Liver (tissue), 9 donors: ENCODE measurements around the gene AKNAD1. TPM values are rescaled to one million over a fixed set of nuclear protein-coding genes. Genes with fewer than 3 reads are reported as not detected.

ENCODE experiments used
- DNase-seq: peaks from one replicate; pipeline ENCODE4 v3.0.0-alpha.2; 2017; ENCODE audit warnings: low spot score
- H3K27ac ChIP-seq, 2 donors: one replicate each; pipeline ENCODE4 v1.7.0; 2013; ENCODE audit warnings: inconsistent platforms in 2 of 2, low read length in 2 of 2, control low read depth in 1 of 2, low read depth in 1 of 2, mild to moderate bottlenecking in 1 of 2
- H3K27me3 ChIP-seq, 4 donors: one replicate each; pipeline versions ENCODE4 v1.6.1 to v1.7.0; 2013; ENCODE audit warnings: low read length in 3 of 4, inconsistent platforms in 1 of 4, mild to moderate bottlenecking in 1 of 4, moderate library complexity in 1 of 4; ENCODE audit not compliant: control insufficient read depth in 4 of 4, insufficient read depth in 4 of 4
- H3K36me3 ChIP-seq, 4 donors: one replicate each; pipeline versions ENCODE4 v1.6.1 to v1.7.0; 2013; ENCODE audit warnings: low read length in 3 of 4, mild to moderate bottlenecking in 3 of 4, low read depth in 1 of 4, moderate library complexity in 1 of 4; ENCODE audit not compliant: control insufficient read depth in 4 of 4, insufficient read depth in 3 of 4
- H3K4me1 ChIP-seq, 4 donors: one replicate each; pipeline versions ENCODE4 v1.6.1 to v1.7.0; 2013; ENCODE audit warnings: low read length in 3 of 4, mild to moderate bottlenecking in 3 of 4, moderate library complexity in 1 of 4; ENCODE audit not compliant: control insufficient read depth in 4 of 4, insufficient read depth in 4 of 4
- H3K4me3 ChIP-seq, 3 donors: one replicate each; pipeline versions ENCODE4 v1.6.1 to v1.7.0; 2013; ENCODE audit warnings: low read length in 3 of 3, control low read depth in 1 of 3, low read depth in 1 of 3, mild to moderate bottlenecking in 1 of 3
- H3K9ac ChIP-seq, 2 donors: one replicate each; pipeline ENCODE4 v1.7.0; 2013; ENCODE audit warnings: low read length in 2 of 2, mild to moderate bottlenecking in 2 of 2, moderate library complexity in 2 of 2, control low read depth in 1 of 2, low read depth in 1 of 2
- H3K9me3 ChIP-seq, 4 donors: one replicate each; pipeline versions ENCODE4 v1.6.1 to v1.7.0; 2013; ENCODE audit warnings: low read length in 3 of 4; ENCODE audit not compliant: control insufficient read depth in 4 of 4
- EGR1 ChIP-seq, 2 donors: IDR thresholded peaks; 2 replicates each; pipeline ENCODE4 v1.6.1; 2016 to 2018; ENCODE audit warnings: antibody characterized with exemption in 2 of 2, low read depth in 2 of 2
- FOXA1 ChIP-seq: IDR thresholded peaks from 2 replicates; pipeline ENCODE4 v1.6.1; 2016; ENCODE audit warnings: antibody characterized with exemption
- FOXA2 ChIP-seq: IDR thresholded peaks from 2 replicates; pipeline ENCODE4 v1.6.1; 2016; ENCODE audit warnings: antibody characterized with exemption
- GABPA ChIP-seq, 2 donors: IDR thresholded peaks in 1 of 2; conservative IDR thresholded peaks in 1 of 2; 2 replicates each; pipeline ENCODE4 v1.6.1; 2016; ENCODE audit warnings: antibody characterized with exemption in 2 of 2, mild to moderate bottlenecking in 1 of 2, moderate library complexity in 1 of 2
- HNF4A ChIP-seq, 2 donors: conservative IDR thresholded peaks; 2 replicates each; pipeline ENCODE4 v1.6.1; 2016; ENCODE audit warnings: antibody characterized with exemption in 2 of 2, mild to moderate bottlenecking in 2 of 2
- HNF4G ChIP-seq: IDR thresholded peaks from 2 replicates; pipeline ENCODE4 v1.6.1; 2016; ENCODE audit warnings: antibody characterized with exemption
- JUND ChIP-seq, 2 donors: IDR thresholded peaks; 2 replicates each; pipeline ENCODE4 v1.6.1; 2016; ENCODE audit warnings: antibody characterized with exemption in 2 of 2
- NR2F2 ChIP-seq: IDR thresholded peaks from 2 replicates; pipeline ENCODE4 v1.6.1; 2016; ENCODE audit warnings: antibody characterized with exemption
- RAD21 ChIP-seq, 2 donors: IDR thresholded peaks; 2 replicates each; pipeline ENCODE4 v1.6.1; 2016; ENCODE audit warnings: antibody characterized with exemption in 2 of 2, mild to moderate bottlenecking in 2 of 2
- RXRA ChIP-seq, 2 donors: IDR thresholded peaks; 2 replicates each; pipeline ENCODE4 v1.6.1; 2017 to 2018; ENCODE audit warnings: antibody characterized with exemption in 2 of 2, mild to moderate bottlenecking in 1 of 2
- SP1 ChIP-seq: IDR thresholded peaks from 2 replicates; pipeline ENCODE4 v1.6.1; 2018; ENCODE audit warnings: antibody characterized with exemption, mild to moderate bottlenecking
- TAF1 ChIP-seq: conservative IDR thresholded peaks from 2 replicates; pipeline ENCODE4 v1.6.1; 2016; ENCODE audit warnings: antibody characterized with exemption, mild to moderate bottlenecking
- YY1 ChIP-seq: IDR thresholded peaks from 2 replicates; pipeline ENCODE4 v1.6.1; 2016; ENCODE audit warnings: antibody characterized with exemption, mild to moderate bottlenecking
- WGBS: extraction: QIAGEN DNeasy Blood & Tissue Kit; methylation state at CpG from one replicate; pipeline ENCODE4 v1.1.7; 2013; 5-methylcytosine and 5-hydroxymethylcytosine counted together
- polyA plus RNA-seq, 2 donors: library from polyadenylated mRNA; stranded (reverse) in 1 of 2; unstranded in 1 of 2; fragments of 200-250 nt in 1 of 2; fragments of >200 nt in 1 of 2; fragmentation: Nextera tagmentation in 1 of 2; extraction: Ambion mirVana in 1 of 2; gene quantifications; one replicate each; pipeline versions ENCODE4 v1.2.1 to v1.2.3, GENCODE V29; 2013 to 2015
- total RNA-seq, 2 donors: library from RNA; depleted of rRNA; stranded (reverse); fragments of >200 nt; gene quantifications; one replicate each; pipeline ENCODE4 v1.2.3, GENCODE V29; 2014
- TF ChIP-seq, protein P1 (sequence below): IDR thresholded peaks from 2 replicates; pipeline ENCODE4 v1.6.1; 2016; ENCODE audit warnings: antibody characterized with exemption
- TF ChIP-seq, protein P2 (sequence below): IDR thresholded peaks from 2 replicates; pipeline ENCODE4 v1.6.1; 2016; ENCODE audit warnings: antibody characterized with exemption
- TF ChIP-seq, protein P3 (sequence below): fragments of 150-350 bp; IDR thresholded peaks from 2 replicates; pipeline ENCODE4 v1.5.1; 2017; ENCODE audit warnings: improper control_type of control experiment, low read depth, low read length; ENCODE audit not compliant: missing input control
- TF ChIP-seq, protein P4 (sequence below): IDR thresholded peaks from 2 replicates; pipeline ENCODE4 v1.6.1; 2016; ENCODE audit warnings: antibody characterized with exemption
- TF ChIP-seq, protein P5 (sequence below): IDR thresholded peaks from 2 replicates; pipeline ENCODE4 v1.6.1; 2016; ENCODE audit warnings: antibody characterized with exemption, mild to moderate bottlenecking
- donor health status: healthy.
- donor health status: healthy.
- donor health status: healthy.
- donor health status: healthy.
- donor health status: healthy.

The AKNAD1 gene
- total and polyA plus RNA-seq, 4 donors: not detected

DNA sequence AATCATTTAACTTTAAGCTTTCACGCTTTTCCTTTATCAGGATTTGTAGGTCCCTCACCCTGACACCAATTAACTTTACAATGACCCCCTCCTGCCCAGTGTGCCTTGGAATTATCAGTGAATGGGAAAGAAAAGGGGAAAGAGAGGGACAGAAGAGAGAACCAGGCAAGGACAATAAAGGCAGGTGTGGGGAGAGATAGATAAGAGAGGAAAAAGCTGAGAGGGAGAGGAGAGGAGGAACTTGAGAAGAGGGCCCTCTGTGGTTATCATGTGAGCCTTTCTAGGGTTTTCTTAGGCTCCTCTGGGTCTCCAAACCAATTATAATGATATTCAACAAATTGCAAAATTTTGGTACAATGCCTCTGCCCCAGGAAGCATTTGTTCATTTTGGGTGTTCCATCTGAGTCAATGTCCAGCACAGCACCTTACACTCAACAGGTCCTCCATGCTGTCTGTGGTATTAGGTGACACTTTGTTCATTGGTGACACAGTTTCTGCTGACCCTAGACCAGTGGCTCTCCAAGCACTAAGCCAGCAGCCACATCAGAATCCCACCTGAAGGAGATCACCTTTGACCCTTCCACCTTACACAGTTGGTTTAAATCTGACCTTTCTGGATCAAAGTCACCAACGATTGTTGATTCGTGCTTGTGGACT is 14.2 kb downstream of the AKNAD1 start:
- DNase-seq: no peak
- Histone ChIP-seq H3K27me3 (no peaks in the 10 kb centered on the region), H3K9me3 (no peaks in the 10 kb centered on the region), H3K4me3 (no peak overlapping the region), H3K4me1 (no peaks in the 10 kb centered on the region), H3K36me3 (no peaks in the 10 kb centered on the region), H3K9ac (no peak overlapping the region), H3K27ac (no peak overlapping the region)
- TF ChIP-seq, protein P1, sequence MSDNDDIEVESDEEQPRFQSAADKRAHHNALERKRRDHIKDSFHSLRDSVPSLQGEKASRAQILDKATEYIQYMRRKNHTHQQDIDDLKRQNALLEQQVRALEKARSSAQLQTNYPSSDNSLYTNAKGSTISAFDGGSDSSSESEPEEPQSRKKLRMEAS: no peak
- no peak for TF ChIP-seq RAD21 (IDR thresholded peaks at IDR 0.05)
- no peak for TF ChIP-seq SP1
- no peak for TF ChIP-seq FOXA2
- TF ChIP-seq TAF1: no peak
- no peak for TF ChIP-seq NR2F2
- TF ChIP-seq, protein P2, sequence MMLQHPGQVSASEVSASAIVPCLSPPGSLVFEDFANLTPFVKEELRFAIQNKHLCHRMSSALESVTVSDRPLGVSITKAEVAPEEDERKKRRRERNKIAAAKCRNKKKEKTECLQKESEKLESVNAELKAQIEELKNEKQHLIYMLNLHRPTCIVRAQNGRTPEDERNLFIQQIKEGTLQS: no peak
- TF ChIP-seq JUND (IDR thresholded peaks at IDR 0.05): no peak
- TF ChIP-seq, protein P3, sequence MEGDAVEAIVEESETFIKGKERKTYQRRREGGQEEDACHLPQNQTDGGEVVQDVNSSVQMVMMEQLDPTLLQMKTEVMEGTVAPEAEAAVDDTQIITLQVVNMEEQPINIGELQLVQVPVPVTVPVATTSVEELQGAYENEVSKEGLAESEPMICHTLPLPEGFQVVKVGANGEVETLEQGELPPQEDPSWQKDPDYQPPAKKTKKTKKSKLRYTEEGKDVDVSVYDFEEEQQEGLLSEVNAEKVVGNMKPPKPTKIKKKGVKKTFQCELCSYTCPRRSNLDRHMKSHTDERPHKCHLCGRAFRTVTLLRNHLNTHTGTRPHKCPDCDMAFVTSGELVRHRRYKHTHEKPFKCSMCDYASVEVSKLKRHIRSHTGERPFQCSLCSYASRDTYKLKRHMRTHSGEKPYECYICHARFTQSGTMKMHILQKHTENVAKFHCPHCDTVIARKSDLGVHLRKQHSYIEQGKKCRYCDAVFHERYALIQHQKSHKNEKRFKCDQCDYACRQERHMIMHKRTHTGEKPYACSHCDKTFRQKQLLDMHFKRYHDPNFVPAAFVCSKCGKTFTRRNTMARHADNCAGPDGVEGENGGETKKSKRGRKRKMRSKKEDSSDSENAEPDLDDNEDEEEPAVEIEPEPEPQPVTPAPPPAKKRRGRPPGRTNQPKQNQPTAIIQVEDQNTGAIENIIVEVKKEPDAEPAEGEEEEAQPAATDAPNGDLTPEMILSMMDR: no peak
- no peak for TF ChIP-seq HNF4G
- TF ChIP-seq RXRA (IDR thresholded peaks at IDR 0.05): no peak
- TF ChIP-seq FOXA1: no peak
- TF ChIP-seq HNF4A (conservative IDR thresholded peaks at IDR 0.05): no peak
- no peak for TF ChIP-seq YY1
- TF ChIP-seq GABPA (IDR thresholded peaks at IDR 0.05 in 1 of 2, conservative IDR thresholded peaks at IDR 0.05 in 1 of 2): no peak
- TF ChIP-seq, protein P4, sequence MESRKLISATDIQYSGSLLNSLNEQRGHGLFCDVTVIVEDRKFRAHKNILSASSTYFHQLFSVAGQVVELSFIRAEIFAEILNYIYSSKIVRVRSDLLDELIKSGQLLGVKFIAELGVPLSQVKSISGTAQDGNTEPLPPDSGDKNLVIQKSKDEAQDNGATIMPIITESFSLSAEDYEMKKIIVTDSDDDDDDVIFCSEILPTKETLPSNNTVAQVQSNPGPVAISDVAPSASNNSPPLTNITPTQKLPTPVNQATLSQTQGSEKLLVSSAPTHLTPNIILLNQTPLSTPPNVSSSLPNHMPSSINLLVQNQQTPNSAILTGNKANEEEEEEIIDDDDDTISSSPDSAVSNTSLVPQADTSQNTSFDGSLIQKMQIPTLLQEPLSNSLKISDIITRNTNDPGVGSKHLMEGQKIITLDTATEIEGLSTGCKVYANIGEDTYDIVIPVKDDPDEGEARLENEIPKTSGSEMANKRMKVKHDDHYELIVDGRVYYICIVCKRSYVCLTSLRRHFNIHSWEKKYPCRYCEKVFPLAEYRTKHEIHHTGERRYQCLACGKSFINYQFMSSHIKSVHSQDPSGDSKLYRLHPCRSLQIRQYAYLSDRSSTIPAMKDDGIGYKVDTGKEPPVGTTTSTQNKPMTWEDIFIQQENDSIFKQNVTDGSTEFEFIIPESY: no peak
- no peak for TF ChIP-seq EGR1 (IDR thresholded peaks at IDR 0.05; ENCODE audit: low read depth in 2 of 2)
- TF ChIP-seq, protein P5, sequence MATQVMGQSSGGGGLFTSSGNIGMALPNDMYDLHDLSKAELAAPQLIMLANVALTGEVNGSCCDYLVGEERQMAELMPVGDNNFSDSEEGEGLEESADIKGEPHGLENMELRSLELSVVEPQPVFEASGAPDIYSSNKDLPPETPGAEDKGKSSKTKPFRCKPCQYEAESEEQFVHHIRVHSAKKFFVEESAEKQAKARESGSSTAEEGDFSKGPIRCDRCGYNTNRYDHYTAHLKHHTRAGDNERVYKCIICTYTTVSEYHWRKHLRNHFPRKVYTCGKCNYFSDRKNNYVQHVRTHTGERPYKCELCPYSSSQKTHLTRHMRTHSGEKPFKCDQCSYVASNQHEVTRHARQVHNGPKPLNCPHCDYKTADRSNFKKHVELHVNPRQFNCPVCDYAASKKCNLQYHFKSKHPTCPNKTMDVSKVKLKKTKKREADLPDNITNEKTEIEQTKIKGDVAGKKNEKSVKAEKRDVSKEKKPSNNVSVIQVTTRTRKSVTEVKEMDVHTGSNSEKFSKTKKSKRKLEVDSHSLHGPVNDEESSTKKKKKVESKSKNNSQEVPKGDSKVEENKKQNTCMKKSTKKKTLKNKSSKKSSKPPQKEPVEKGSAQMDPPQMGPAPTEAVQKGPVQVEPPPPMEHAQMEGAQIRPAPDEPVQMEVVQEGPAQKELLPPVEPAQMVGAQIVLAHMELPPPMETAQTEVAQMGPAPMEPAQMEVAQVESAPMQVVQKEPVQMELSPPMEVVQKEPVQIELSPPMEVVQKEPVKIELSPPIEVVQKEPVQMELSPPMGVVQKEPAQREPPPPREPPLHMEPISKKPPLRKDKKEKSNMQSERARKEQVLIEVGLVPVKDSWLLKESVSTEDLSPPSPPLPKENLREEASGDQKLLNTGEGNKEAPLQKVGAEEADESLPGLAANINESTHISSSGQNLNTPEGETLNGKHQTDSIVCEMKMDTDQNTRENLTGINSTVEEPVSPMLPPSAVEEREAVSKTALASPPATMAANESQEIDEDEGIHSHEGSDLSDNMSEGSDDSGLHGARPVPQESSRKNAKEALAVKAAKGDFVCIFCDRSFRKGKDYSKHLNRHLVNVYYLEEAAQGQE: no peak
- 70% methylated on average over 3 of the region's 3 CpGs for WGBS
